Activated effector memory CD4-positive, alpha-beta T cell treated with anti-CD3 and anti-CD28 coated beads, Interleukin-2, amount 50 U/mL, for 16 hours (primary cell): ENCODE measurements around the gene GAREM1.
"Not testable (repeated sequence)": the region's sequence is repeated elsewhere in the genome, so short reads cannot be mapped to it uniquely, and the experiment has no call there.

ENCODE experiments used
- DNase-seq: peaks from one replicate; pipeline ENCODE4 v3.0.0-alpha.2; 2020

GAREM1 gene

GRCh38 chr18:32321826-32322225, 148.9 kb downstream of the GAREM1 start:
- DNase-seq, result no peak

DNA sequence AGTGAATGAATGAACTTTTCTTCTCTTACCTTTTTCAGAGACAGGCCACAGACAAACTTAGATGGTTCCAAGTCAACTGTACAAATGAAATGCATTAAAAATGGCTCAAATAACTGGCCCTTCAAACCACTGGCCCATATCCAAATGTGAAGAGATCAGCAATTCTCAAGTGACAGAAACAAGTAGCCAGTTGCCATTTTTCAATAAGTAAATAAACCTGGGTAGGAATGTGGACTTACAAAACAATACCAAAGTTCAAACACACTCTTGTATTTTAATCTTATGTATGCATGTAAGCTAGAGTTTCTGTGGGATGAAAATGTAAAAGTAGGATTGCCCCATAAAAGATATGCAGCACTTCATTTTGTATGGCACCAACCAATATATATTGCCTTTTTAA, 151.6 kb downstream of the GAREM1 start:
- DNase-seq, result no peak

- no peak for DNase-seq
Measured at GRCh38 chr18:32318581-32318980, 152.1 kb downstream of the GAREM1 start.

DNA sequence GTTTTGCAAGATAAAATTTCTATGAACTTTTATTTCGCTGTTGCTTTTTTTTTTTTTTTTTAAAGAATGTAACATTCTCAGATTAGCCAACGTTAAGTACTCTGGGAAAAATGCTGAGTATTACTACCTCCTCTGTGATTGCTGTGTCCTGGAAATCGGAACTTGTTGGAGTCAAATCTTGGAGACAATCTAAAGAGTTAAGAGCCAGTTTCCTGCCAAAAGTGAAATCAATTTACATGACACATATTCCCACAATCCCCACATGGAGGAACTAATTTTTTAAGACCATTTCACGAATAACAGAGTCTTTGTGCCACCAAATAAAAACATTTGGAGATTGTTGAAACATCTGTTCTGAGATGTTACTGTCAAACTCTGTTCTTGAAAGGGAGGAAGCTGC, 153.0 kb downstream of the GAREM1 start:
- no peak for DNase-seq

GRCh38 chr18:32315881-32316280, 154.8 kb downstream of the GAREM1 start:
- no peak for DNase-seq

DNA sequence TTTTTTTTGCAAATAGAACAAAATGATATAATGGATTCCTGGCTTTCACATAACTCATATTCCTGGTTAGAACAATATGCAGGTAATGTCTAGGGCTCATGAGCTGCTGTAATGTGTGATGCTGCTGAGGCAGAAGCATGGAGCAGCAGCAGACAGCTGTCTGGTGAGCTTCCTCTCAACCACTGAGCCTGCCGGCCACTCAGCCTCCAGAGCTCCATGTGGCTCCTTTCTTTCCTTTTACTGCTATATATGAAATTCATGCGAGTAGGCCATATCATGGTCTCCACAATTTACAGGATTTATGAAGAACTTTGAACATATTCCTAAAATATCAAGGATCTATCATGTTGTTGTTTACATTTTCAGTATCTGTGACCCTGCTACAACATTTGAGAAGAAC, 159.9 kb downstream of the GAREM1 start:
- no peak for DNase-seq

GRCh38 chr18:32310101-32310500, 160.6 kb downstream of the GAREM1 start:
- DNase-seq, result no peak

DNA sequence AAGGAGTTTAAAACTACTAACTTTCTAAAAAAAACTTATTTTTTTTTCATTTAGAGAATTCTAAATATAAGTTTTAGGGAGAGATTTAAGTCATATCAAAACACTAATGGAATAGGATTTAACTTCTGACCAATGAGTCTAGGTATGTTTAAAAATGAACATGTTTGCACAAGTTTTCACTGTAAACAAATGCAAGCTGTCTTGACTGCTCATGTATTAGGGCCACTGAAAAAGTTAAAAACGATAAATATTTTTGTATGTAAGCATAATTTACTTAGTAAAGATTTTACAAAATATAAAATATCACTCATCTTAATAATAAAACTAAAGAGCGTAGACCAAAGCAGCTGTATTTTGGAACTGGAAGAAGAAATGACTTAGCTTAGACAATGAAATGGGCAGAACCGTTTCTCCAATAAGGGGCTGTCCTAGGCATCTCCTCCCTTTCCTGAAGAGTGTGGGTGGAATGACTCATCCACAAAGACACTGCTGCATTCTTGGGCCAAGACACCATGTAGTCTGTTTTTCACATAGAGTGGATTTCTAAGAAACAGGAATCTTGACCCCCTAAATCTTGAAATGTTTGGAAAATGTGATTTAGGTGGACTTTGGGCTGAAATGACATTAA, 162.1 kb downstream of the GAREM1 start:
- no peak for DNase-seq

DNA sequence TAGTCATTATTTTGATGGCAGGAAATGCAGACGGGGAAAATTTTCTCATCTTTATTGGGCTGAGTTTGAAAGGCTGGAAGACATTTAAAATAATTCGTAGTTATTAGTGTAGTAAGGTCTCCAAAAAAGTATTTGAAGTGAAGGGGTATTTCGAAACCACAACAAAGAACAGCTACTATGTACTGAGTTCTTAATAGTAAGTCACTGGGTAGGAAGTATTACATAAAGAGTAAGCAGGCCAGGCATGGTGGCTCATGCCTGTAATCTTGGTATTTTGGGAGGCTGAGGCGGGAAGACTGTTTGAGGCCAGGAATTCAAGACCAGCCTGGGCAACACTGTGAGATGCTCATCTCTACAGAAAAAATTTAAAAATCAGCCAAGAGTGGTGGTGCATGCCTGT, 167.3 kb downstream of the GAREM1 start:
- no peak for DNase-seq

DNA sequence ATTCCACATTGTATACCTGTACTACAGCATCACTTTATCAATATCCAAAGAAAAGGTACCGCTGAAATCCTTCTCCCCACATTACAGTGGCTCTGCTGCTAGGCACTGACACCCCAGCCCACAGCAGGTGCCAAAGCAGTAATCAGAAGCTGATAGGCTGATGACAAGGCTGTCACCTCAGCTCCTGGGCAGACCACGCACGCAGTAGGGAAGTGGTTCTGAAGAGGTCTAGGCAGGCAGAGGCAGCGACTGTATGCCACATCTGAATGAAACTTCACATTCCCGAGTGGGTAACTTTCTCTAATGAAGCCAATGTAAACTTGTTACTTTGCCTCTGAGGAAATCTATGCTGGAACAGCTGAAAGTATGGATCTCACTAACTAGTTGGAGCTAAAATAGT, 167.9 kb downstream of the GAREM1 start:
- DNase-seq, result no peak

DNA sequence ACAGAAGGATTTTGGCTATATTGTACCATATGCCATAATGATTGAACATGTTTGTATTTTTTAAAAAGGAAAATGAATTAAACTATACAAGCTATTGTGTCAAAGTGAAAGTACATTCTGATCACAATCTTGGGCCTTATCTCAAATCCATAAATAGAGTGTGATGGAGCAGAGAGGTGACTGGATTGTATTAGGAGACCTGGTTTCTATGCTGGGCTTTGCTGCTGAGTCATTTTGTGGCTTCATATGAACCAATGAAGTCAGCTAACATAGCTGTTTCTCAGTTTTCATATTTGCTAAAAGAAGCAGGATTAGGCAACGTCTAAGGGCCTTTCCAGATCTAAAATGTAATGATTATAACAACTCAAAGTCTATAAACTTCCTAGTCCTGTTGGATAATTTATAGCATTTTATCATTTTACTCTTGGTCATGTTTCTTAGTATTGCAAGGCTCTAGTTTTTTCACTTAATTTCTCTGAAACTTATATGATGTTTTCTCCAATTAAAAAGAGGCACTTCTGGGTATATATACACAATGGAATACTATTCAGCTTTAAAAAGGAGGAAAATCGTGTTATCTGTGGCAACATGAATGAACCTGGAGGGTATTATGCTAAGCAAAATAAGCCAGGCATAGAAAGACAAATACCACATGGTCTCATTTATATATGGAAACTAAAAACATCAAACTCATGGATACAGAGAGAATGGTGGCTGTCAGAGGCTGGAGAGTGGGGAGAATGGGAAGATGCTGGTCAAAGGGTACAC, 168.5 kb downstream of the GAREM1 start:
- no peak for DNase-seq

DNA sequence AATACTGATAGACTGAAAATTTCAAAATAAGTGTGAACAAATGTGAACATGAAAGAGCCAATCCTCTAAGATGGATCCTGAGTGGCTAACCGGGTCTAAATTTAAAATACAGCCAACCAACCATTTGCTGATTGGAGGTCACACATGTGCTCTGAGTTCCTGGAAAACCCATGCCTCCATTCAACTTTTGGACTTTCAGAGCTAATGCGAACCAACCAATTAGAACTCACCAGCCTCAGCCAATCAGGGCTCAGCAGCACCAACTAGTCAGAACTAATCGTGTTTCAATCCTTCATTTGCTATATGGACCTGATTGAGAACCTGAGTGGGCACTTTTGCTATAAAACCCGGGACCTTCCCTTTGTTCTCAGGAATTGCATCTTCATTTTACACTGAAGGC, 169.3 kb downstream of the GAREM1 start:
- no peak for DNase-seq

DNA sequence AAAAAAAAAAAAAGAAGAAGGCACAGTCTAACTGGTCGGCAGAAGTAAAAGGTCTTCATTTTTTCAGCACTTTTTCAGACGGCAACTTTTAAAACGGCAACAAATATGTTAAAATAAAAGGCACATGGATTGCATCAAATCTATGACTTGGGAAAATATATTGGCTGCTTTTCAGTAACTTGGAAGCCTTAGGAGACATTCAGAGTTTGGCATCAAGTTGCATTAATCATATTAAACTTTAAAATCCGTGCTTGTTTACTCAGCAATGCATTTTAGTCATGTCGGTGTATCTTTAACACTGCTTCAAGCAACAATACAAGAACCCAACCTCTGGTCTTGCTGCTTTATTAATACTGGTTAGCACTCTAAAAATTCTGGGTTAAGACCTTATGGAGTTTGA, 169.8 kb downstream of the GAREM1 start:
- no peak for DNase-seq

GRCh38 chr18:32299484-32299883, 171.2 kb downstream of the GAREM1 start:
- no peak for DNase-seq

- no peak for DNase-seq
Measured at GRCh38 chr18:32298171-32298667, 172.5 kb downstream of the GAREM1 start.

DNA sequence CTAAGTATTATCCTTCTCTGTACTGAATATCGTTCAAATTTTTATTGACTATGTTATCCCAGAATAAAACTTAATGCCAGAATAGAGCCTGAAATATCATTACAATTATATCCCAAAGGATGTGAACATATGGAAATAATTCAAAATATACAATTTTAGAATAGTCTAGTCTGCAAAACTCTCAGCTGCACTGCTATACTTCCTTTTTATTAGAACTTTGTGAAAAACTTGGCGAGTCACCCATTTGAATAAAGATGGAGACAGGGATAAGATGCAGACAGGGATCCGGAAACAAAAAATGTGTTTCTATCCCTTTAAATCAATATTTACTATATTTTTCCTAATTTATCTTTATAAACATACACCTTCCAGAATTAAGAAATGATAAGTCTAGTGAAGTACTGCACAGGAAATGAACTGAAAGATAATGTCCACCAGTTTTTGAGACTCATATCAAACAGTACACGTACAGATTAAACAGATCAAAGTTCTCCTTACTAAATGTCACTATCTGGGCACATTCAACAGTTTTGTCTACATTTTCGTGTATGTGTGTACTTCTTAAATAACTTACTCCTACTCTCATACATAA, 173.0 kb downstream of the GAREM1 start:
- no peak for DNase-seq

DNA sequence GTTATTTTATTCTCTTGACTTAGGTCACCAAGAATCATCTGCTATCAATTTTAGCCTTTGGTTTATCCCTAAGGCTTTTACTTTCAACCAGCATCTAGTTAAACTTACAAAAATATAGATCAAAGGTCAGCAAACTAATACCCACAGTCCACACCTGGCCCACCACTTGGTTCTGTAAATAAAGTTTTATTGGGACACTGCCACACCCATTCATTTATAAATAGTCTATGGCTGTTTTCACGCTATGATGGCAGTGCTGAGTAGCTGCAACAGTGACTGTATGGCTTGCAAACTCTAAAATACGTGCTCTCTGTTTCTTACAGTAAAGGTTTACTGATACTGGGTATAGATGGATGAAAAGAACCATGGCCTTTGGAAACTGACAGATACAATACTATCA, 173.8 kb downstream of the GAREM1 start:
- no peak for DNase-seq

- no peak for DNase-seq
Measured at GRCh38 chr18:32295604-32296003, 175.1 kb downstream of the GAREM1 start.

- DNase-seq, result no peak
Measured at GRCh38 chr18:32293107-32293506, 177.6 kb downstream of the GAREM1 start.

GRCh38 chr18:32291623-32292022, 179.1 kb downstream of the GAREM1 start:
- DNase-seq, result not testable (repeated sequence)

DNA sequence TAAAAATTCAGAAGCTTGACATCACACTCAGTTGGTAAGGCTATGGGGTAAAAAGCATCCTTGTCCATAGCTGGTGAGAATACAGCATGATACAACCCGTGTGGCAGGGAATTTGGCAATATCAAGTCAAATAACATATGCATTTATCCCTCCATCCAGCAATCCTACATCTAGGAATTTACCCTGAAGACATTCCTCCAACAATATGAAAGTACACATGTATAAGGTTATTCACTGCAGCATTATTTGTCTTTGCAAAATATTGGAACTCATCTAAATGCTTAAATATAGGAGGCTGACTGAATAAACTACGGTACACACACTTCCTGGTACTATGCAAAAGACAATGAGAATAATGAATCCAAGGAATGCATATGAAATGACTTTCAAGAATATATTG, 179.9 kb downstream of the GAREM1 start:
- no peak for DNase-seq

DNA sequence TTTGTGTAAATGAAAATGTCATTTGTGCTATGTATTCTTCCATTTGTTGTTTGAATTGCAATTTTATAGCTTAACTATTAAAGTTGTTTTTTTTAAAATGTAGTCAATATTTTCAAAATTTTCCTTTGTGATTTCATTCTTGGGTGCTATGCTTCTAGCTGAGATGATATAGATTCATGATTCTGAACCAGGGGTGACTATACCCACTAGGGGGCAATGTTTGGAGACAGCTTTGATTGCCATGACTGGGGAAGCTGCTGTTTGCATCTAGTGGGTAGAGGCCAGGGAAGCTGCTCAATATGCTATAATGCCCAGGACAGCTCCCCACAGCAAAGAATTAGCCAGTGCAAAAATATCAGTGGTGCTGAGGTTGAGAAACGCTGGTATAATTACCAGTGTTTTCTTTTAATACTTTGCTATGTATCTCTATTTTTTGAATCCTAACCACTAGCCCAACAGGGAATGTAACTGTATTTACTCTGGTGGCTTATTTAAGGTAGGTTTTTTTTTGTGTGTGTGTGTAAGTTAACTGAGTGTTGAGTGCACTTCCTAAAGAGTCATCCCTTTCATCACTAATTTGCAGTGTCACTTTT, 181.1 kb downstream of the GAREM1 start:
- DNase-seq, result no peak

DNA sequence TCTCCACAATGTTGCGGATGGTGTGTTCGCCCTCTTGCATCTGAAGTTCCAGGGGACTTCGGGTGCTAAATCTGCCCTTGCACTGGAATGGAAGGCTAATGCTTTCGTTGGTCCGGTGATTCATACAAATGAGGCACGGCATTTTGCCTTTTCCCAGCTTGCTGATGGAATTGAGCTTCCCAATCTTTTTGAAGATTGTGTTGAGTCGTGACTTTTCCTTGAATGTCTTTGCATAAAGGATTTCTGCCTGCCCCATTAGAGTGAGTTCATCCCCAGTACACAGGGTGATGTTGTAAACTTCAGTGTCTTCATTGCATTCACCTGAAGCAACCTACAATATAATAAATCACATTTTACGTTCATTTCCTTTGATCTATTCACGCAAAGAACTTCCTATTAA, 182.8 kb downstream of the GAREM1 start:
- no peak for DNase-seq

- DNase-seq, result no peak
Measured at GRCh38 chr18:32287249-32287648, 183.4 kb downstream of the GAREM1 start.
